ENCODE results near the gene DNAH2. TPM values are rescaled to one million over a fixed set of nuclear protein-coding genes. Genes with fewer than 3 reads are reported as not detected.

Gene DNAH2
- total and polyA plus RNA-seq, 2 experiments from 2014 or later: 0.38 TPM; not detected in 1

- no peaks in the 10 kb centered on the region for H3K79me2 ChIP-seq (replicated peaks; ENCODE audit: insufficient read depth)
- peaks cover 8% of the 10 kb centered on the region; the same call in 1 of the 3 replicates for H3K36me3 Mint-ChIP-seq (ENCODE audit: low read depth)
- no peak for DNase-seq (ENCODE audit: low spot score)
- peaks cover 29% of the 10 kb centered on the region for H3K4me1 Mint-ChIP-seq
- no peaks in the 10 kb centered on the region for H3K36me3 ChIP-seq (ENCODE audit: insufficient read depth)
- peaks cover 11% of the 10 kb centered on the region for H3K27me3 ChIP-seq (ENCODE audit: insufficient read depth)
- peak overlapping the region; percentile 97 for H3K4me2 ChIP-seq
- no peak overlapping the region; the same call in 2 of the 3 replicates for H3K4me3 Mint-ChIP-seq
- no peaks in the 10 kb centered on the region for H3K9me3 Mint-ChIP-seq
- H3K27me3 Mint-ChIP-seq (ENCODE audit: insufficient read depth, low read depth, poor library complexity): peaks cover 17% of the 10 kb centered on the region
- peak overlapping the region; percentile 79; the same call in 1 of the 2 replicates for H3K27ac ChIP-seq (ENCODE audit: low read depth)
- no peaks in the 10 kb centered on the region; the same call in 1 of the 2 replicates for H4K20me1 ChIP-seq (replicated peaks; ENCODE audit: insufficient read depth)
- TF ChIP-seq STAT1 (IDR thresholded peaks at IDR 0.05; ENCODE audit: unreplicated experiment) (no peak), NANOG (IDR thresholded peaks at IDR 0.05; ENCODE audit: borderline replicate concordance) (no peak), REST (IDR thresholded peaks at IDR 0.05; ENCODE audit: unreplicated experiment) (no peak), ZNF462 (CRISPR knock-in tag; IDR thresholded peaks at IDR 0.05) (no peak), ZNF114 (CRISPR knock-in tag; IDR thresholded peaks at IDR 0.05) (no peak), POLR2AphosphoS5 (IDR thresholded peaks at IDR 0.05; ENCODE audit: low read depth) (no peak), EZH2phosphoT487 (IDR thresholded peaks at IDR 0.05; ENCODE audit: unreplicated experiment) (no peak), ZNF331 (CRISPR knock-in tag; IDR thresholded peaks at IDR 0.05; ENCODE audit: low read depth) (no peak), JUNB (IDR thresholded peaks at IDR 0.05; ENCODE audit: unreplicated experiment) (no peak), CREB1 (CRISPR knock-in tag; IDR thresholded peaks at IDR 0.05; ENCODE audit: low read depth) (no peak), ETS1 (IDR thresholded peaks at IDR 0.05) (no peak), CTCF (conservative IDR thresholded peaks at IDR 0.05; ENCODE audit: low read depth in 2 of 2) (no peak), EZH2 (IDR thresholded peaks at IDR 0.05; ENCODE audit: low read depth, unreplicated experiment) (no peak)
- H3F3A ChIP-seq (replicated peaks; ENCODE audit: low read depth): 0 out of 2 replicates have a peak, but pooled peaks cover 20% of the 10 kb centered on the region
- ATAC-seq: no peak
- H3K4me3 ChIP-seq: no peak overlapping the region; the same call in 1 of the 2 replicates
- H3K4me1 ChIP-seq (ENCODE audit: insufficient read depth): peaks cover 22% of the 10 kb centered on the region
- no peak overlapping the region for H2AFZ ChIP-seq
- no peak overlapping the region; the same call in 1 of the 2 replicates for H3K27ac Mint-ChIP-seq
- no peaks in the 10 kb centered on the region for H3K9me2 ChIP-seq (ENCODE audit: insufficient read depth)
Observed at GRCh38 chr17:7702776-7703175, 14.8 kb upstream of the DNAH2 start.

All from GM23338 (cell line).